H1 (cell line): ENCODE measurements around the gene TMEM45A. TPM values are rescaled to one million over a fixed set of nuclear protein-coding genes. Genes with fewer than 3 reads are reported as not detected.

Experiments
- CTCF ChIA-PET: fragments of 300-600 bp; sonication (Branson Sonifier 250); formaldehyde crosslinking; loops from one replicate; lab custom pipeline; 2021; ENCODE audit not compliant: partially characterized antibody; lab: Charles Lee
- POLR2A ChIA-PET: fragments of 300-600 bp; sonication (Branson Sonifier 250); formaldehyde crosslinking; loops from one replicate; lab custom pipeline; 2021; ENCODE audit warnings: inconsistent platforms; ENCODE audit not compliant: partially characterized antibody; lab: Charles Lee
- DNase-seq, 2 experiments: peaks; one replicate each; pipeline versions ENCODE4 v3.0.0 to v3.0.0-alpha.2; 2010 to 2022; ENCODE audit warnings: low spot score in 2 of 2, low read depth in 1 of 2, mixed read lengths in 1 of 2
- FAIRE-seq: peaks from 2 replicates; lab custom pipeline; 2011; peaks lifted over from hg19 to GRCh38; lab: Jason Lieb, UNC
- H2AFZ ChIP-seq: 2 replicates; pipeline ENCODE4 v1.8.1; 2012; ENCODE audit warnings: low read length, inconsistent platforms
- H2AK5ac ChIP-seq: 2 replicates; pipeline ENCODE4 v1.6.1; 2013; ENCODE audit warnings: low read depth, low read length
- H2BK120ac ChIP-seq: replicated peaks from 2 replicates; pipeline ENCODE3; 2013; ENCODE audit warnings: low read depth, low read length, inconsistent platforms
- H2BK12ac ChIP-seq: 2 replicates; pipeline ENCODE4 v1.6.1; 2013; ENCODE audit warnings: low read depth, low read length
- H2BK15ac ChIP-seq: 2 replicates; pipeline ENCODE4 v1.6.1; 2013; ENCODE audit warnings: low read length
- H2BK20ac ChIP-seq: 2 replicates; pipeline ENCODE4 v1.6.1; 2013; ENCODE audit warnings: low read length
- H2BK5ac ChIP-seq: 2 replicates; pipeline ENCODE4 v1.6.1; 2013; ENCODE audit warnings: low read depth, low read length
- H3K14ac ChIP-seq: 2 replicates; pipeline ENCODE4 v1.6.1; 2013; ENCODE audit warnings: inconsistent platforms; ENCODE audit not compliant: insufficient read length
- H3K18ac ChIP-seq: 2 replicates; pipeline ENCODE4 v1.6.1; 2013; ENCODE audit warnings: low read length; ENCODE audit errors: extremely low read depth
- H3K23ac ChIP-seq: 2 replicates; pipeline ENCODE4 v1.6.1; 2013; ENCODE audit warnings: inconsistent platforms; ENCODE audit not compliant: insufficient read length
- H3K23me2 ChIP-seq: 2 replicates; pipeline ENCODE4 v1.6.1; 2013; ENCODE audit warnings: low read depth, low read length
- H3K27ac ChIP-seq: 2 replicates; pipeline ENCODE4 v1.6.1; 2011; ENCODE audit warnings: low read depth, low read length, inconsistent platforms
- H3K27me3 ChIP-seq, 4 experiments: replicated peaks in 1 of 4; 1 replicate in 1 of 4; 2 replicates in 3 of 4; pipeline versions ENCODE4 v1.6.1 to v1.8.1; 2011 to 2013; ENCODE audit warnings: low read length in 3 of 4, mild to moderate bottlenecking in 3 of 4, inconsistent platforms in 2 of 4, mixed read lengths in 2 of 4, moderate library complexity in 1 of 4; ENCODE audit not compliant: control insufficient read depth in 3 of 4, insufficient read depth in 3 of 4; ENCODE audit errors: extremely low read depth in 1 of 4
- H3K36me3 ChIP-seq, 4 experiments: 2 replicates each; pipeline versions ENCODE4 v1.6.1 to v1.8.1; 2011 to 2013; ENCODE audit warnings: mild to moderate bottlenecking in 4 of 4, low read length in 3 of 4, moderate library complexity in 2 of 4, control low read depth in 1 of 4, inconsistent platforms in 1 of 4; ENCODE audit not compliant: insufficient read depth in 4 of 4, control insufficient read depth in 2 of 4
- H3K4ac ChIP-seq: replicated peaks from 2 replicates; pipeline ENCODE3; 2013; ENCODE audit warnings: low read length, low read depth, mixed read lengths, inconsistent platforms; ENCODE audit not compliant: insufficient read length
- H3K4me1 ChIP-seq, 4 experiments: replicated peaks in 1 of 4; 1 replicate in 1 of 4; 2 replicates in 3 of 4; pipeline versions ENCODE4 v1.6.1 to v1.8.1; 2011 to 2013; ENCODE audit warnings: low read length in 3 of 4, inconsistent platforms in 2 of 4, mixed read lengths in 1 of 4; ENCODE audit not compliant: insufficient read depth in 4 of 4, control insufficient read depth in 3 of 4
- H3K4me2 ChIP-seq, 2 experiments: 2 replicates each; pipeline versions ENCODE4 v1.6.1 to v1.8.1; 2011 to 2013; ENCODE audit warnings: low read depth in 2 of 2, low read length in 2 of 2, control low read depth in 1 of 2, inconsistent platforms in 1 of 2, mild to moderate bottlenecking in 1 of 2; ENCODE audit not compliant: insufficient read depth in 1 of 2
- H3K4me3 ChIP-seq, 4 experiments: fragments of 200-600, 300-600 bp in 1 of 4; sonication (generic), shearing (Covaris generic), sonication (Bioruptor Twin) in 1 of 4; 2 replicates each; pipeline versions ENCODE4 v1.5.1 to v1.8.1; 2011 to 2016; ENCODE audit warnings: low read length in 4 of 4, low read depth in 3 of 4, control low read depth in 2 of 4, inconsistent platforms in 2 of 4, mild to moderate bottlenecking in 2 of 4, mixed read lengths in 1 of 4, moderate library complexity in 1 of 4; ENCODE audit not compliant: insufficient read depth in 2 of 4; ENCODE audit errors: extremely low read depth in 1 of 4
- H3K56ac ChIP-seq: replicated peaks from 2 replicates; pipeline ENCODE3; 2013; ENCODE audit warnings: low read depth, mild to moderate bottlenecking, mixed read lengths, low read length, inconsistent platforms; ENCODE audit not compliant: insufficient read length
- H3K79me1 ChIP-seq: 2 replicates; pipeline ENCODE4 v1.6.1; 2013; ENCODE audit warnings: low read depth, low read length, control low read depth
- H3K79me2 ChIP-seq, 2 experiments: 2 replicates each; pipeline versions ENCODE4 v1.6.1 to v1.8.1; 2012 to 2013; ENCODE audit warnings: low read length in 2 of 2, mild to moderate bottlenecking in 2 of 2, inconsistent platforms in 1 of 2; ENCODE audit not compliant: insufficient read depth in 2 of 2, control insufficient read depth in 1 of 2
- H3K9ac ChIP-seq, 4 experiments: replicated peaks in 1 of 4; 1 replicate in 1 of 4; 2 replicates in 3 of 4; pipeline versions ENCODE4 v1.6.1 to v1.8.1; 2011 to 2013; ENCODE audit warnings: low read depth in 3 of 4, low read length in 3 of 4, control low read depth in 2 of 4, mild to moderate bottlenecking in 2 of 4, moderate library complexity in 2 of 4, inconsistent platforms in 1 of 4; ENCODE audit errors: extremely low read depth in 1 of 4
- H3K9me3 ChIP-seq, 2 experiments: 2 replicates each; pipeline versions ENCODE4 v1.6.1 to v1.8.1; 2012 to 2013; ENCODE audit warnings: mild to moderate bottlenecking in 2 of 2, moderate library complexity in 2 of 2, control low read depth in 1 of 2, inconsistent platforms in 1 of 2, low read depth in 1 of 2, low read length in 1 of 2, mixed read lengths in 1 of 2; ENCODE audit not compliant: insufficient read depth in 2 of 2
- H4K20me1 ChIP-seq, 2 experiments: replicated peaks in 1 of 2; 2 replicates each; pipeline versions ENCODE3 to v1.8.1; 2011 to 2013; ENCODE audit warnings: inconsistent platforms in 2 of 2, low read length in 2 of 2, mild to moderate bottlenecking in 1 of 2; ENCODE audit not compliant: insufficient read depth in 2 of 2, control insufficient read depth in 1 of 2
- H4K5ac ChIP-seq: 2 replicates; pipeline ENCODE4 v1.6.1; 2013; ENCODE audit warnings: low read length, low read depth, mixed read lengths, inconsistent platforms; ENCODE audit not compliant: insufficient read length
- H4K8ac ChIP-seq: 2 replicates; pipeline ENCODE4 v1.8.0; 2013; ENCODE audit warnings: mild to moderate bottlenecking, moderate library complexity, low read length, inconsistent platforms; ENCODE audit not compliant: insufficient read depth; ENCODE audit errors: extremely low read depth
- H4K91ac ChIP-seq: replicated peaks from 2 replicates; pipeline ENCODE3; 2013; ENCODE audit warnings: low read length, mixed read lengths, inconsistent platforms; ENCODE audit not compliant: insufficient read length
- ATF3 ChIP-seq: IDR thresholded peaks from 2 replicates; pipeline ENCODE4 v1.6.1; 2011; ENCODE audit warnings: low read depth, mild to moderate bottlenecking, low read length; ENCODE audit not compliant: insufficient read depth
- CBX8 ChIP-seq: fragments of 300-800, 300-1000 bp; sonication (generic); IDR thresholded peaks from 2 replicates; pipeline ENCODE4 v1.7.1; 2016; ENCODE audit warnings: low read depth, low read length, borderline replicate concordance
- CEBPB ChIP-seq: IDR thresholded peaks from 2 replicates; pipeline ENCODE4 v1.6.1; 2012; ENCODE audit warnings: low read depth, low read length
- CHD1 ChIP-seq: IDR thresholded peaks from 2 replicates; pipeline ENCODE4 v1.6.1; 2012; ENCODE audit warnings: low read depth, low read length, improper control_type of control experiment
- CREB1 ChIP-seq: IDR thresholded peaks from 2 replicates; pipeline ENCODE4 v1.6.1; 2012; ENCODE audit warnings: inconsistent platforms
- E2F6 ChIP-seq: IDR thresholded peaks from 2 replicates; pipeline ENCODE4 v1.6.1; 2012; ENCODE audit warnings: inconsistent platforms
- JUN ChIP-seq: IDR thresholded peaks from 2 replicates; pipeline ENCODE4 v1.6.1; 2011; ENCODE audit warnings: low read depth, mild to moderate bottlenecking, improper control_type of control experiment, low read length
- KDM1A ChIP-seq: fragments of 200-600, 300-600 bp; sonication (generic); IDR thresholded peaks from 2 replicates; pipeline ENCODE4 v1.7.1; 2016; ENCODE audit warnings: mild to moderate bottlenecking, low read length, borderline replicate concordance
- MAX ChIP-seq: IDR thresholded peaks from 2 replicates; pipeline ENCODE4 v1.6.1; 2012; ENCODE audit warnings: inconsistent platforms
- NANOG ChIP-seq: IDR thresholded peaks from 2 replicates; pipeline ENCODE4 v1.6.1; 2011; ENCODE audit warnings: low read length, low read depth, mild to moderate bottlenecking, inconsistent platforms; ENCODE audit not compliant: insufficient read depth, poor library complexity, severe bottlenecking
- RBBP5 ChIP-seq: IDR thresholded peaks from 2 replicates; pipeline ENCODE4 v1.7.1; 2012; ENCODE audit warnings: low read depth, mild to moderate bottlenecking, inconsistent platforms, low read length, moderate library complexity, borderline replicate concordance
- RNF2 ChIP-seq: fragments of 200-900, 300-1000 bp; sonication (generic); IDR thresholded peaks from 2 replicates; pipeline ENCODE4 v1.7.1; 2016; ENCODE audit warnings: borderline replicate concordance, low read depth, mild to moderate bottlenecking, antibody characterized with exemption, low read length; ENCODE audit not compliant: poor library complexity, severe bottlenecking; ENCODE audit errors: missing control alignments
- TCF12 ChIP-seq: IDR thresholded peaks from 2 replicates; pipeline ENCODE4 v1.6.1; 2011; ENCODE audit warnings: low read depth, mild to moderate bottlenecking, low read length
- WGBS, 2 experiments: shearing (Covaris generic) in 1 of 2; methylation state at CpG; one replicate each; pipeline versions ENCODE4 v1.1.6 to v1.1.7; 2013 to 2015; ENCODE audit warnings: low lambda C conversion rate in 2 of 2, mixed read lengths in 2 of 2, inconsistent platforms in 1 of 2, low coverage in 1 of 2, missing lambda C conversion rate in 1 of 2; ENCODE audit not compliant: insufficient replicate concordance in 2 of 2, insufficient coverage in 1 of 2, insufficient read length in 1 of 2; ENCODE audit errors: extremely low coverage in 1 of 2, missing lambda C conversion rate in 1 of 2; 5-methylcytosine and 5-hydroxymethylcytosine counted together
- polyA plus RNA-seq, 7 experiments: library from polyadenylated mRNA; depleted of rRNA in 3 of 7; stranded (reverse) in 5 of 7; unstranded in 2 of 7; fragments of >200 nt in 5 of 7; fragments of 200-250 nt in 2 of 7; gene quantifications; 1 replicate in 5 of 7; 2 replicates in 1 of 7; 4 replicates in 1 of 7; pipeline versions ENCODE4 v1.2.1 to v1.2.3, GENCODE V29; 2011 to 2013; ENCODE audit warnings: missing spikeins in 2 of 7, mixed read lengths in 2 of 7
- total RNA-seq: library from RNA; stranded (reverse); fragmentation: NEBNext Ultra II Directional; extraction: Animal tissue kit (Norgen Biotek cat#: 25700); gene quantifications from 2 replicates; pipeline ENCODE4 v1.2.1, GENCODE V29; 2021

Gene TMEM45A
- total and polyA plus RNA-seq, 2 of the 8 experiments (the other 6 are each of a cell fraction or from before 2014, with no cell fraction given) = 12.9 to 14.2 TPM

- H3K79me2 ChIP-seq = no peaks in the 10 kb centered on the region
- H3K18ac ChIP-seq = no peak overlapping the region
- no peak overlapping the region for H3K4me2 ChIP-seq
- WGBS, 2 experiments = 92% methylated on average over 3 of the region's 3 CpGs; no CpG with 5 or more reads in 1 of the 2 experiments
- H3K4ac ChIP-seq = no peak overlapping the region
- no peak overlapping the region for H2BK120ac ChIP-seq
- H2BK5ac ChIP-seq = no peak overlapping the region
- no peak overlapping the region for H4K8ac ChIP-seq
- no peak overlapping the region for H2AFZ ChIP-seq
- peaks cover 4 to 8% of the 10 kb centered on the region in 2 experiments for H3K9me3 ChIP-seq
- FAIRE-seq (no peak), DNase-seq (no peak)
- H3K27me3 ChIP-seq = peaks cover 0 to 1% (median 0%) of the 10 kb centered on the region in 4 experiments; a peak in 1 of 7 replicates
- no peak overlapping the region for H2BK12ac ChIP-seq
- H3K4me3 ChIP-seq = no peak overlapping the region
- H4K91ac ChIP-seq = no peak overlapping the region
- no peak overlapping the region for H3K9ac ChIP-seq
- H3K14ac ChIP-seq = no peak overlapping the region
- H3K4me1 ChIP-seq = peaks cover 0 to 3% (median 0%) of the 10 kb centered on the region in 4 experiments; a peak in 1 of 7 replicates
- ChIA-PET POLR2A (no interaction called here), CTCF (interaction anchor here (0.7 to 9.8 kb wide), 2 partner anchors 124 to 241 kb away, joined by 3 to 229 read pairs; no protein-coding TSS in a partner anchor)
- H3K56ac ChIP-seq = no peak overlapping the region
- H2BK20ac ChIP-seq = no peak overlapping the region
- H4K5ac ChIP-seq = no peak overlapping the region
- no peak overlapping the region for H2BK15ac ChIP-seq
- no peaks in the 10 kb centered on the region for H4K20me1 ChIP-seq
- H2AK5ac ChIP-seq = no peak overlapping the region
- no peaks in the 10 kb centered on the region for H3K23me2 ChIP-seq
- H3K79me1 ChIP-seq = no peaks in the 10 kb centered on the region
- no peak overlapping the region for H3K23ac ChIP-seq
- no peak overlapping the region for H3K27ac ChIP-seq
- no peaks in the 10 kb centered on the region for H3K36me3 ChIP-seq
- TF ChIP-seq E2F6 (no peak), CHD1 (no peak), KDM1A (no peak), CEBPB (no peak), ATF3 (no peak), NANOG (no peak), CBX8 (no peak), CREB1 (no peak), JUN (no peak), TCF12 (no peak), RBBP5 (no peak), RNF2 (no peak), MAX (no peak)
These were observed 94.4 kb downstream of the TMEM45A start for GRCh38 chr3:100586832-100587231.
